DMS114 treated with DMSO at 0.1 percent for 48 hours (cell line): ENCODE results near the gene ZIC1.

Experiments
- DNase-seq: peaks from one replicate; lab custom pipeline; 2025; ENCODE audit not compliant: unreplicated experiment; lab: John Stamatoyannopoulos, UW

Gene ZIC1

DNA sequence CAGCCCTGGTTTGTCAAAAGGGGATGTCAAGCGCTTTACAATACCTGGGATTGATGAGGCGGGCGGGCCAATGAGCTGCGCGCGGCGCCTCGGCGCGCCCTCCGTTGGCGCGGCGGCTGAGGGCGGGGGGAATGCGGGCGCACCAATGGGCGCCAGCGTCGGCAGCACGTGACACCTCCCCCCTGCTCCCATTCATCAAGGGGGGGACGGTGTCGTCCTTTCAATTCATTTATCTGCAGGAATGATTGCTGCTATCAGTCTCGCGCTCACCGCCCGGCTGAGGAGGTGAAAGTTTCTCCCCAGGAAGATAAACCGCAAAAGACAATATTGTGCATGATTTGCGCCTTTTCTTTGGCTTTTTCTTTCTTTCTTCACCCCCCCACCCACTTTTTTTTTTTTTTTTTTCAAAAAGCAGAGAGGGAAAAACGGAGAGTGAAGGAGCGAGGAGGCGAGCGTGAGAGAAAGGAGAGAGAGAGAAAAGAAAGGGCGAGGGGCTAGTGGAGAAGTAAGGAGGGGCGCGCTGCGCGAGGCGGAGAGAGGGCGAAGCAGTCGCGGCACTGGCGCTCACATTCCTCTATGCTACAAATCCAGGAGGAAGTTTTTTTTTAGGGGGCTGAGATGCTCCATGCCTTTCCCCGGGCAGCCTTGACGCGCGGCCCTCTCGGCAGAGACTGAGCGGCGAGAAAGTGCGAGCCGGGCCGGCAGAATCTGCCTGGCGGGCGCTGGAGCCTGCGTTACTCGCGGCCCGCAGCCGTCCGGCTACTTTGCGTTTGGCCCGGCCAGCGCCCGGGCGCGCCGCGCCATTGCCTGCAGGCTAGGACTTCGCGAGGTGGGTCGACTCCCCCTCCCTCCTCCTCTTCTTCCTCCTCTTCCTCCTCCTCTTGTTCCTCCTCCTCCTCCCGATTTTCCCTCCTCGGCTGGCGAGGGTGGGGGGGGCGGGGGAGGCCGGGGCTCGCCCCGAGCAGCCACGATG lies at the start of gene ZIC1:
Gene ZIC1 (plus strand): TSS at position 223 of the 973 bp plus-strand sequence. CDS start 748 bp downstream, at position 971.
- no peak for DNase-seq

GRCh38 chr3:147360051-147360439 lies 49.1 kb upstream of the ZIC1 start:
- no peak for DNase-seq

- DNase-seq = no peak
Measured at GRCh38 chr3:147360646-147361453, 48.3 kb upstream of the ZIC1 start.

GRCh38 chr3:147361454-147362420 lies 47.4 kb upstream of the ZIC1 start:
- DNase-seq = no peak

- no peak for DNase-seq
Measured at GRCh38 chr3:147364771-147365170, 44.4 kb upstream of the ZIC1 start.

- no peak for DNase-seq
Measured at GRCh38 chr3:147365196-147366115, 43.7 kb upstream of the ZIC1 start.

GRCh38 chr3:147367676-147368075 lies 41.5 kb upstream of the ZIC1 start:
- no peak for DNase-seq

GRCh38 chr3:147368151-147368550 lies 41.0 kb upstream of the ZIC1 start:
- no peak for DNase-seq

DNA sequence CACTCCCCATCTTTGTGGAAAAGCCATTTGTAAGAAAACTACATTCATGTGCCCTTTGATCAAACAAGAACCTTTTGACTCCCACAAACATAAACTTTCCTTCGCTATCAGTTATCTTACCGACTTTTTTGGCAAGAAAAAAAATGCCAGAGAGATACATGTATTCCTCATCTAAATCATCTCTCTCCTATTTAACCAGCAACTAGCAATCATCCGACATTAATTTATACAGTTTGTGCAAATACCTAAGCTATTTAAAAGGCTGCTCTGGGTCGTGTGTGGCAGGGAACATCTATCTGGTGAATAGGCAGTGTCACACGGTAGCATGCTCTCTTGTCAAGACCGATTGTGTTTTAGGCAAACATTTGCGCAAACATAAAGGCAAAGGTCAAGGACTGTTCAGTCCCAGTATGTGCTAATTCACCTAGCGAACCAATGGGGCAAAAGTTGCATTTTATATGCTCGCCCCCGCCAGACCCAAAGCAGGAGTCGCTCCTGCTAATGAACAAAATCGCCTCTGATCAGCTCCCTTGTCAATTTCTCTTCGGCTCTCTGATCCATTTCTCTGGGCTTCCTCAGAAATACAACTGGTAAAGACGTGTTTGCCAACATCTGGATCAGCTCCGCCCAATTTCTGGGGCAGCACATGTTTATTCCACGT lies 40.5 kb upstream of the ZIC1 start:
- DNase-seq = peak; percentile 52

DNA sequence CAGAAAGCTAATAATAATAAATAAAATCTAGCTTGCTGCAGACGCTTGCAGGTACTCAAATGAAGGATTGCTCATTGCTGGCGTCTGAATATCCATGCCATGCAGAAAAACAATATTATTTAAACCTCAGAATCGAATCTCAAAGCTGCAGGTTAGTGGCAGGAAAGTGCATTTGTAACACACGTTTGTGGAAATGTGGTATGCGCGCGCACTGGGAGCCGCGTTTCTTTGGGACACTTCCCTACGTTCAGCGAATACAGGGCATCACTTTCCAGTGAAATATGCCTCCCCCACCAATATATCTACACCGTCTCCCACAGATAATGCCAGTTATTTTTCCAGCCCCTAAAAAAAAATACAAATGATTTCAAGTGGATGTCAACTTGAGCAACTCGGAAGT lies 39.9 kb upstream of the ZIC1 start:
- DNase-seq = no peak

- DNase-seq = no peak
Measured at GRCh38 chr3:147369661-147370123, 39.5 kb upstream of the ZIC1 start.

GRCh38 chr3:147370349-147370748 lies 38.8 kb upstream of the ZIC1 start:
- DNase-seq = no peak

DNA sequence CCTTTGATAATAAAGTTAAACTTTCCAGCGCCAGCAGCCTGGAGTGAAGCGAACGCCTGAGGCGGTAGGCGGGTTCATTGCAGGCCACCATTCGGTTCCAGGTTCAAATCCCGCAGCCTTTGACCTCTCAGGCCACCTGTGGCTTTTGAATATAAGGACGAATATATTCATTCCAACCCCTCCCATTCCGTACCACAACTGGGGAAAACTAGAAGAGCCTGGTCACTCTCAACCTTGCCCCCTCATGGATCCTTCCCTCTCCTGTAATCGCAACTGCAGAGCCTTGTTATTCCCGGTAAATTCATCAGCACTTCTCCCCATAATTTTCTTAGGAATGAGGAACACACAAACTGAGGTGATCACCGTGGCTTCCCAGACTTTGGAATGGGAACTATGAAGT lies 38.0 kb upstream of the ZIC1 start:
- no peak for DNase-seq

GRCh38 chr3:147371771-147372340 lies 37.3 kb upstream of the ZIC1 start:
- DNase-seq = no peak

GRCh38 chr3:147372525-147373027 lies 36.6 kb upstream of the ZIC1 start:
- DNase-seq = no peak

DNA sequence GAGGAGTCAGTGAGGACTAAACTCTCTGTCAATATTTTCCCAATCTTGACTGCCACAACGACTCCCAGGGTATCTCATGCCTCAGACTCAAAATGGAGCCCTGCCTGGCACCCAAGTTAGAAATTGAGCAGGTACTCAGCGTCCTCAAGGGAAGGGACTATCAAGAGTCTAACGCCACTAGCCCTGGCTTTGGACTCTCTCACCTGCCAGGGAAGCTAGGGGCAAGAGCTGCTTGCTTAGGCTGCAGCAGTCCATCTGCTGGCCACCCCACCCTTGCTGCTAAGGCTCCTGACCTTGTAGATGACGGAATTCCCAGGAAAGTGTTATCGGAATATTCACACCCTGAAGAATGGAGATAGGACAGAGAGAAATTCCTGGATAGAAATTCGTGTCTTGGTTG lies 35.9 kb upstream of the ZIC1 start:
- DNase-seq = no peak

DNA sequence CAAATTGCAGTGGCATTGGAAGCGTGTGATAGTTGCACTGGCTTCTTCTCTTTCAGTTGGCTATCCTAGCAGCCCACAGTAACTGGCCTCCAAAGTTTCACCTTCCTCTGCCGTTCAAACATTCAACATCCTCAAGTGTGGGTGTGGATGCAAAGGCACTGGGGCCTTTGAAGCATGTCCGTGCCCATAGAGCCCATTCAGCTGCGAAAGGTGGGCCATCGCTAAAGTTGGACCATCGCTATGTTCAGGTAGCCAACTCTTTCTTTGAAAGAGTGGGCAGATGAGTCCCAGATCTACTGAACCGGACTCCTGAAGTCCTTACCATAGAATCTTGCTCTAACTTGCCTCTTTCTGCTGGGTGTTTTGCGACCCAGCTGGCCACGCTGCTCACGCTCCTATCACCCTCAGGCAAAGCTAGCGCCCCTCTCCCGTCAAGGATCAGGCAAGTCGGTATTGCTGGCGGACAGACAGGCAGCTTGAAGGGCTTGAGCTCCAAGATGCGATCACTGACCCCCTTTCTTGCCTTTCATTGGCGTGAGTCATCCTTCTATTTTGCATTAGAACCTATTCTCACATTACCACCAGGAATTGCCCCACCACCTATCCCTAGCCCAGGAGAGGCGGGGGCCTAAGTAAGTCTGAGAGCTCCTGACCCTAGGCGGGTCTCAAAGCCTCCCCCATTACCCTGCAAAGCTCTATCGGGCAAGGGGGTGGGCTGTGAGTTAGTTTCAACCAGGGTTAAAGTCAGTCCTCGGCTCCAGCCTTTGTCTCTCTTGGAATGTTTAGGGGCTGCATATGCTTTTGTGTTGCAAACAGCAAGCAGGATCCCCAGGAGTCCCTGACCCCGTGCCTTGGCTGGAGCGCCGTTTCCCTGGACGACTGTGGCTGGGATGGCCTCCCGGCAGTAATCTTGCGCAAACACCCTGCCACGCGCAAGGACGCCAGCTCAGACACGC lies 31.5 kb upstream of the ZIC1 start:
- DNase-seq = no peak
